Neural crest cell (in vitro differentiated cells): Measurements from ENCODE around the gene GNAZ. TPM values are rescaled to one million over a fixed set of nuclear protein-coding genes. Genes with fewer than 3 reads are reported as not detected.

ENCODE experiments used
- DNase-seq: peaks from one replicate; pipeline ENCODE4 v3.0.0; 2021; ENCODE audit warnings: low read depth, mixed read lengths, low spot score
- H3K27ac Mint-ChIP-seq: one replicate; pipeline ENCODE4 v1.8.0; 2021; ENCODE audit warnings: mild to moderate bottlenecking, mixed read lengths; ENCODE audit not compliant: unreplicated experiment
- H3K27me3 Mint-ChIP-seq: 2 replicates; pipeline ENCODE4 v1.8.0; 2021; ENCODE audit warnings: low read depth, mild to moderate bottlenecking, mixed read lengths
- H3K36me3 Mint-ChIP-seq: 2 replicates; pipeline ENCODE4 v1.8.0; 2021; ENCODE audit warnings: low read depth, mild to moderate bottlenecking, mixed read lengths
- H3K4me1 Mint-ChIP-seq: 2 replicates; pipeline ENCODE4 v1.8.0; 2021; ENCODE audit warnings: mixed read lengths
- H3K4me3 Mint-ChIP-seq: one replicate; pipeline ENCODE4 v1.8.0; 2021; ENCODE audit warnings: mild to moderate bottlenecking, mixed read lengths
- H3K9me3 Mint-ChIP-seq: 2 replicates; pipeline ENCODE4 v1.8.0; 2021; ENCODE audit warnings: mixed read lengths
- CTCF ChIP-seq: fragments of 200-600 bp; sonication (generic); conservative IDR thresholded peaks from 2 replicates; pipeline ENCODE4 v1.5.0; 2021; ENCODE audit warnings: antibody characterized with exemption, mild to moderate bottlenecking
- total RNA-seq: library from RNA; stranded (reverse); gene quantifications from 2 replicates; pipeline ENCODE4 v1.2.1, GENCODE V29; 2021

The GNAZ gene
- total RNA-seq, 1 donor from 2014 or later = 25.2 TPM

DNA sequence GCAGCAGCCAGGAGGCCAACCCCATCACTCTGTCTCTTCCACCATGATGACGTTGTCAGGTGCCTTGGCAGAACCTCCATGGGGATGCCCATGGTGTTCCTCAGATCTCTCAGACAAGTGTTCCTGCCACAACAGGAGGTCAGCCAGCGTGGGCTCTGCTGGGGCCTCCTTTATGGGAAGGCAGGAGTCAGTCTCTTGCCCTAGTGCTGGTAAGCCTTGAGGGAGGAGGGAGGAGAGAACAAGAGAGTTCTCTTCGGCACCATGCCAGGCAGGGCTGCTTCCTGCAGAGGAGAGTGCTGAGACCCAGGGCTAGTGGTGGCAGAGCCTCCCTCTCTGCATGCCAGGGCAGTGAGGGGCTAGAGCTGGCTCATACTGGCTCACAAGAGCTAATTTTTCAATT, 32.5 kb downstream of the GNAZ start:
- Mint-ChIP-seq H3K36me3 (no peaks in the 10 kb centered on the region), H3K9me3 (no peaks in the 10 kb centered on the region), H3K27me3 (no peaks in the 10 kb centered on the region), H3K27ac (no peak overlapping the region), H3K4me3 (no peak overlapping the region), H3K4me1 (no peaks in the 10 kb centered on the region)
- no peak for DNase-seq
- no peak for TF ChIP-seq CTCF

DNA sequence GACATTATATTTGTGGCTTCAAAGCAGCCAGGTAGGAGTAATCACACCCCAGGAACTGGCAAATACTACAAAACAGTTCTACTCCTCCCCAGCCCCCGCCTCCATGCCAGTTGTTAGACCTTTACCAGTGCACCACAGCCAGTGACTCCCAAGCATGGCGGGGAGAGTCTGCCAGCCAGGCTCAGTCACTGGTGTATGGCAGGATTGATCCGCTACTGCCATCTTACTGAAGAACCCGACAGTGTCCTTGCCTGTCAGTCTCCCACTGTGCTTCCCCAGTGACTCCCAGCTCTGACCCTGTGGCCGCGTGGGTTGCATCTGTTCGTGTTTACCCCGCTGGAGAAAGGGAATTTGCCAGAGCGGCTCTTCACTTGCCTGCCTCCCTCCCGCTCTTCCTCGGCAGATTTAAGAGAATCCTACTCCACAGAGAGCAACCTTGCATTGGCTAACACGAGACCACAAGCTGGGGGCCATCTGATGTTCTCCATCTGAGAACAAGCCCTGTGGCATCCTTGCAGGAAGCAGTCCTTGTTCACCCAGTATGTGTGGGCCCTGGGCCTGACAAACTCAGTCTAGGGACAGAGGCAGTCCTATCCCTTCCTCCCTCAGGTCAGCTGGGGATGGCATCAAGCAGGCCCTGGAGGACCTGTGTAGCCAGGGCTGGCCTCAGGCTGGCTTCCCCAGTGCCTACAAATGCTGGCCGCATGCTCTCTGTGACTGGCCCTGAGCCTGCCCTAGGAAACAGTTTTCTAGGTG, 33.1 kb downstream of the GNAZ start:
- DNase-seq = no peak
- Mint-ChIP-seq H3K4me1 (no peaks in the 10 kb centered on the region), H3K4me3 (no peak overlapping the region), H3K9me3 (no peaks in the 10 kb centered on the region), H3K27me3 (no peaks in the 10 kb centered on the region), H3K27ac (peak overlapping the region; percentile 35), H3K36me3 (no peaks in the 10 kb centered on the region)
- no peak for TF ChIP-seq CTCF

GRCh38 chr22:23104187-23104971, 34.1 kb downstream of the GNAZ start:
- Mint-ChIP-seq H3K4me3 (no peak overlapping the region), H3K36me3 (no peaks in the 10 kb centered on the region), H3K27me3 (no peaks in the 10 kb centered on the region), H3K9me3 (no peaks in the 10 kb centered on the region), H3K27ac (no peak overlapping the region), H3K4me1 (no peaks in the 10 kb centered on the region)
- no peak for DNase-seq
- no peak for TF ChIP-seq CTCF

GRCh38 chr22:23105304-23105703, 35.0 kb downstream of the GNAZ start:
- TF ChIP-seq CTCF = no peak
- Mint-ChIP-seq H3K9me3 (no peaks in the 10 kb centered on the region), H3K27ac (no peak overlapping the region), H3K4me3 (no peak overlapping the region), H3K27me3 (no peaks in the 10 kb centered on the region), H3K4me1 (no peaks in the 10 kb centered on the region), H3K36me3 (no peaks in the 10 kb centered on the region)
- DNase-seq = no peak

DNA sequence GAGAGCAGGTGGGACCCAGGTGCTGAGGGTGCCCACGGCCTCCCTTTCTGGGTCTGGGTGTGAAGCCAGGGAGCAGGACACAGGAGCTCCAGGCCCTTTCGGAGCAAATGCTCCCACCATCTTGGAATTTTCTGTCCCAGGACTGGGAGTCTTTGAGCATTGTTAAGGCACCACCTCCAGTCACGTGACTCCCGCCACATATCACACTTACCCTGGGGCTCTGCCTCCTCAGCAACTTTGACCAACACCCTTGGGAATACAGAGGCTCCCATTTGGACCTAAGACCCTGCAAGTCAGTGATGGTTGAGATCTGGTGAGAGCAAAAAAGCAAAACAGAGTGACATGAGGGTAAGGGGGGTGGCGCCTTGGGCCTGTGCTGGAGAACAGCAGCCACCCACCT, 35.6 kb downstream of the GNAZ start:
- no peak for DNase-seq
- no peaks in the 10 kb centered on the region for H3K36me3 Mint-ChIP-seq
- TF ChIP-seq CTCF = no peak
- no peaks in the 10 kb centered on the region for H3K27me3 Mint-ChIP-seq
- no peak overlapping the region for H3K4me3 Mint-ChIP-seq
- H3K27ac Mint-ChIP-seq = no peak overlapping the region
- H3K4me1 Mint-ChIP-seq = no peaks in the 10 kb centered on the region
- no peaks in the 10 kb centered on the region for H3K9me3 Mint-ChIP-seq
